Measurements from ENCODE around the gene COX4I1.

GRCh38 chr16:85781156-85781555 is 18.3 kb upstream of the COX4I1 start:
- TF ChIP-seq CTCF (IDR thresholded peaks at IDR 0.05; ENCODE audit: insufficient read depth, low read depth, low read length), result no peak
- TF ChIP-seq EZH2 (IDR thresholded peaks at IDR 0.05; ENCODE audit: insufficient read depth, low read length), result no peak

Data from astrocyte (in vitro differentiated cells and primary cell).